Liver (tissue), 9 donors: ENCODE results near the gene GLIS1. TPM values are rescaled to one million over a fixed set of nuclear protein-coding genes. Genes with fewer than 3 reads are reported as not detected.

Source experiments
- DNase-seq: peaks from one replicate; pipeline ENCODE4 v3.0.0-alpha.2; 2017; ENCODE audit warnings: low spot score
- H3K27ac ChIP-seq, 2 donors: one replicate each; pipeline ENCODE4 v1.7.0; 2013; ENCODE audit warnings: inconsistent platforms in 2 of 2, low read length in 2 of 2, control low read depth in 1 of 2, low read depth in 1 of 2, mild to moderate bottlenecking in 1 of 2
- H3K27me3 ChIP-seq, 4 donors: one replicate each; pipeline versions ENCODE4 v1.6.1 to v1.7.0; 2013; ENCODE audit warnings: low read length in 3 of 4, inconsistent platforms in 1 of 4, mild to moderate bottlenecking in 1 of 4, moderate library complexity in 1 of 4; ENCODE audit not compliant: control insufficient read depth in 4 of 4, insufficient read depth in 4 of 4
- H3K36me3 ChIP-seq, 4 donors: one replicate each; pipeline versions ENCODE4 v1.6.1 to v1.7.0; 2013; ENCODE audit warnings: low read length in 3 of 4, mild to moderate bottlenecking in 3 of 4, low read depth in 1 of 4, moderate library complexity in 1 of 4; ENCODE audit not compliant: control insufficient read depth in 4 of 4, insufficient read depth in 3 of 4
- H3K4me1 ChIP-seq, 4 donors: one replicate each; pipeline versions ENCODE4 v1.6.1 to v1.7.0; 2013; ENCODE audit warnings: low read length in 3 of 4, mild to moderate bottlenecking in 3 of 4, moderate library complexity in 1 of 4; ENCODE audit not compliant: control insufficient read depth in 4 of 4, insufficient read depth in 4 of 4
- H3K4me3 ChIP-seq, 3 donors: one replicate each; pipeline versions ENCODE4 v1.6.1 to v1.7.0; 2013; ENCODE audit warnings: low read length in 3 of 3, control low read depth in 1 of 3, low read depth in 1 of 3, mild to moderate bottlenecking in 1 of 3
- H3K9ac ChIP-seq, 2 donors: one replicate each; pipeline ENCODE4 v1.7.0; 2013; ENCODE audit warnings: low read length in 2 of 2, mild to moderate bottlenecking in 2 of 2, moderate library complexity in 2 of 2, control low read depth in 1 of 2, low read depth in 1 of 2
- H3K9me3 ChIP-seq, 4 donors: one replicate each; pipeline versions ENCODE4 v1.6.1 to v1.7.0; 2013; ENCODE audit warnings: low read length in 3 of 4; ENCODE audit not compliant: control insufficient read depth in 4 of 4
- ATF3 ChIP-seq: IDR thresholded peaks from 2 replicates; pipeline ENCODE4 v1.6.1; 2016; ENCODE audit warnings: antibody characterized with exemption
- CTCF ChIP-seq: fragments of 150-350 bp; IDR thresholded peaks from 2 replicates; pipeline ENCODE4 v1.5.1; 2017; ENCODE audit warnings: improper control_type of control experiment, low read depth, low read length; ENCODE audit not compliant: missing input control
- EGR1 ChIP-seq, 2 donors: IDR thresholded peaks; 2 replicates each; pipeline ENCODE4 v1.6.1; 2016 to 2018; ENCODE audit warnings: antibody characterized with exemption in 2 of 2, low read depth in 2 of 2
- FOXA1 ChIP-seq: IDR thresholded peaks from 2 replicates; pipeline ENCODE4 v1.6.1; 2016; ENCODE audit warnings: antibody characterized with exemption
- FOXA2 ChIP-seq: IDR thresholded peaks from 2 replicates; pipeline ENCODE4 v1.6.1; 2016; ENCODE audit warnings: antibody characterized with exemption
- GABPA ChIP-seq, 2 donors: IDR thresholded peaks in 1 of 2; conservative IDR thresholded peaks in 1 of 2; 2 replicates each; pipeline ENCODE4 v1.6.1; 2016; ENCODE audit warnings: antibody characterized with exemption in 2 of 2, mild to moderate bottlenecking in 1 of 2, moderate library complexity in 1 of 2
- HNF4G ChIP-seq: IDR thresholded peaks from 2 replicates; pipeline ENCODE4 v1.6.1; 2016; ENCODE audit warnings: antibody characterized with exemption
- JUND ChIP-seq, 2 donors: IDR thresholded peaks; 2 replicates each; pipeline ENCODE4 v1.6.1; 2016; ENCODE audit warnings: antibody characterized with exemption in 2 of 2
- MAX ChIP-seq: IDR thresholded peaks from 2 replicates; pipeline ENCODE4 v1.6.1; 2016; ENCODE audit warnings: antibody characterized with exemption
- RAD21 ChIP-seq, 2 donors: IDR thresholded peaks; 2 replicates each; pipeline ENCODE4 v1.6.1; 2016; ENCODE audit warnings: antibody characterized with exemption in 2 of 2, mild to moderate bottlenecking in 2 of 2
- RXRA ChIP-seq, 2 donors: IDR thresholded peaks; 2 replicates each; pipeline ENCODE4 v1.6.1; 2017 to 2018; ENCODE audit warnings: antibody characterized with exemption in 2 of 2, mild to moderate bottlenecking in 1 of 2
- SP1 ChIP-seq: IDR thresholded peaks from 2 replicates; pipeline ENCODE4 v1.6.1; 2018; ENCODE audit warnings: antibody characterized with exemption, mild to moderate bottlenecking
- TAF1 ChIP-seq: conservative IDR thresholded peaks from 2 replicates; pipeline ENCODE4 v1.6.1; 2016; ENCODE audit warnings: antibody characterized with exemption, mild to moderate bottlenecking
- YY1 ChIP-seq: IDR thresholded peaks from 2 replicates; pipeline ENCODE4 v1.6.1; 2016; ENCODE audit warnings: antibody characterized with exemption, mild to moderate bottlenecking
- ZBTB33 ChIP-seq: IDR thresholded peaks from 2 replicates; pipeline ENCODE4 v1.6.1; 2016; ENCODE audit warnings: antibody characterized with exemption
- WGBS: extraction: QIAGEN DNeasy Blood & Tissue Kit; methylation state at CpG from one replicate; pipeline ENCODE4 v1.1.7; 2013; 5-methylcytosine and 5-hydroxymethylcytosine counted together
- polyA plus RNA-seq, 2 donors: library from polyadenylated mRNA; stranded (reverse) in 1 of 2; unstranded in 1 of 2; fragments of 200-250 nt in 1 of 2; fragments of >200 nt in 1 of 2; fragmentation: Nextera tagmentation in 1 of 2; extraction: Ambion mirVana in 1 of 2; gene quantifications; one replicate each; pipeline versions ENCODE4 v1.2.1 to v1.2.3, GENCODE V29; 2013 to 2015
- total RNA-seq, 2 donors: library from RNA; depleted of rRNA; stranded (reverse); fragments of >200 nt; gene quantifications; one replicate each; pipeline ENCODE4 v1.2.3, GENCODE V29; 2014
- TF ChIP-seq, protein P1 (sequence below): IDR thresholded peaks from 2 replicates; pipeline ENCODE4 v1.6.1; 2016; ENCODE audit warnings: antibody characterized with exemption, mild to moderate bottlenecking
- donor health status: healthy.
- donor health status: healthy.
- donor health status: healthy.
- donor health status: healthy.
- donor health status: healthy.

The GLIS1 gene
- total and polyA plus RNA-seq, 4 donors, result under 0.01 to 0.05 TPM; not detected in 2

GRCh38 chr1:53728196-53728595 lies 10.8 kb downstream of the GLIS1 start:
- 62% methylated on average over 1 of the region's 1 CpG for WGBS
- no peak overlapping the region for H3K4me3 ChIP-seq
- no peak for DNase-seq
- H3K4me1 ChIP-seq, result no peaks in the 10 kb centered on the region
- H3K27me3 ChIP-seq, result no peaks in the 10 kb centered on the region
- no peak overlapping the region for H3K27ac ChIP-seq
- TF ChIP-seq CTCF, result no peak
- TF ChIP-seq FOXA2, result no peak
- no peak for TF ChIP-seq ZBTB33
- TF ChIP-seq EGR1 (IDR thresholded peaks at IDR 0.05; ENCODE audit: low read depth in 2 of 2), result no peak
- no peak for TF ChIP-seq JUND (IDR thresholded peaks at IDR 0.05)
- TF ChIP-seq ATF3, result no peak
- no peak for TF ChIP-seq RXRA (IDR thresholded peaks at IDR 0.05)
- TF ChIP-seq, protein P1, sequence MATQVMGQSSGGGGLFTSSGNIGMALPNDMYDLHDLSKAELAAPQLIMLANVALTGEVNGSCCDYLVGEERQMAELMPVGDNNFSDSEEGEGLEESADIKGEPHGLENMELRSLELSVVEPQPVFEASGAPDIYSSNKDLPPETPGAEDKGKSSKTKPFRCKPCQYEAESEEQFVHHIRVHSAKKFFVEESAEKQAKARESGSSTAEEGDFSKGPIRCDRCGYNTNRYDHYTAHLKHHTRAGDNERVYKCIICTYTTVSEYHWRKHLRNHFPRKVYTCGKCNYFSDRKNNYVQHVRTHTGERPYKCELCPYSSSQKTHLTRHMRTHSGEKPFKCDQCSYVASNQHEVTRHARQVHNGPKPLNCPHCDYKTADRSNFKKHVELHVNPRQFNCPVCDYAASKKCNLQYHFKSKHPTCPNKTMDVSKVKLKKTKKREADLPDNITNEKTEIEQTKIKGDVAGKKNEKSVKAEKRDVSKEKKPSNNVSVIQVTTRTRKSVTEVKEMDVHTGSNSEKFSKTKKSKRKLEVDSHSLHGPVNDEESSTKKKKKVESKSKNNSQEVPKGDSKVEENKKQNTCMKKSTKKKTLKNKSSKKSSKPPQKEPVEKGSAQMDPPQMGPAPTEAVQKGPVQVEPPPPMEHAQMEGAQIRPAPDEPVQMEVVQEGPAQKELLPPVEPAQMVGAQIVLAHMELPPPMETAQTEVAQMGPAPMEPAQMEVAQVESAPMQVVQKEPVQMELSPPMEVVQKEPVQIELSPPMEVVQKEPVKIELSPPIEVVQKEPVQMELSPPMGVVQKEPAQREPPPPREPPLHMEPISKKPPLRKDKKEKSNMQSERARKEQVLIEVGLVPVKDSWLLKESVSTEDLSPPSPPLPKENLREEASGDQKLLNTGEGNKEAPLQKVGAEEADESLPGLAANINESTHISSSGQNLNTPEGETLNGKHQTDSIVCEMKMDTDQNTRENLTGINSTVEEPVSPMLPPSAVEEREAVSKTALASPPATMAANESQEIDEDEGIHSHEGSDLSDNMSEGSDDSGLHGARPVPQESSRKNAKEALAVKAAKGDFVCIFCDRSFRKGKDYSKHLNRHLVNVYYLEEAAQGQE, result no peak
- no peak for TF ChIP-seq FOXA1
- TF ChIP-seq SP1, result no peak
- TF ChIP-seq HNF4G, result no peak
- no peak for TF ChIP-seq YY1
- TF ChIP-seq RAD21 (IDR thresholded peaks at IDR 0.05), result no peak
- no peak for TF ChIP-seq TAF1
- TF ChIP-seq GABPA (IDR thresholded peaks at IDR 0.05 in 1 of 2, conservative IDR thresholded peaks at IDR 0.05 in 1 of 2), result no peak
- no peak for TF ChIP-seq MAX
- no peaks in the 10 kb centered on the region for H3K36me3 ChIP-seq
- peaks cover 0 to 4% (median 0%) of the 10 kb centered on the region in 4 donors for H3K9me3 ChIP-seq
- no peak overlapping the region for H3K9ac ChIP-seq
